Activated CD4-positive, CD25-positive, alpha-beta regulatory T cell treated with anti-CD3 and anti-CD28 coated beads, Interleukin-2, amount 50 U/mL, for 16 hours (primary cell): ENCODE measurements around the gene IFRD2.
"Not testable (repeated sequence)": the region's sequence is repeated elsewhere in the genome, so short reads cannot be mapped to it uniquely, and the experiment has no call there.

Experiments used
- DNase-seq: peaks from one replicate; pipeline ENCODE4 v3.0.0-alpha.2; 2020; ENCODE audit warnings: low read depth, low spot score

The IFRD2 gene

DNA sequence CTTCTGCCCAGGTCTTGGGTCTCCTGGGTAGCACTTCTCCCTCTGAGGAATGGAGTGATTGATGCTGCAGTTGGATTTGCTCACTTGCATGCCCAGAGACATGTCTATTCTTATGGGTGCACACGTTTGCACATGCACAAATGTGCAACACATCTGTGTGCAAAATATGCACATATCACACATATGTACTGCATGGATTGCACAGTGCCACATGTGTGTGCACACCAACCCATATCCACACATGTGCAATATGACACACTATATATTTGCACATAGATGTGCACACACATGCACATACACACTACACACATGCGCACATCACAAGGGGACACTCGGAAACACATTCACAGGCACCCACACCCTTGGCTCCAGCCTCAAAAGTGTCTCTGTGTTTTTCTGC is 24.0 kb downstream of the IFRD2 start:
- no peak for DNase-seq

DNA sequence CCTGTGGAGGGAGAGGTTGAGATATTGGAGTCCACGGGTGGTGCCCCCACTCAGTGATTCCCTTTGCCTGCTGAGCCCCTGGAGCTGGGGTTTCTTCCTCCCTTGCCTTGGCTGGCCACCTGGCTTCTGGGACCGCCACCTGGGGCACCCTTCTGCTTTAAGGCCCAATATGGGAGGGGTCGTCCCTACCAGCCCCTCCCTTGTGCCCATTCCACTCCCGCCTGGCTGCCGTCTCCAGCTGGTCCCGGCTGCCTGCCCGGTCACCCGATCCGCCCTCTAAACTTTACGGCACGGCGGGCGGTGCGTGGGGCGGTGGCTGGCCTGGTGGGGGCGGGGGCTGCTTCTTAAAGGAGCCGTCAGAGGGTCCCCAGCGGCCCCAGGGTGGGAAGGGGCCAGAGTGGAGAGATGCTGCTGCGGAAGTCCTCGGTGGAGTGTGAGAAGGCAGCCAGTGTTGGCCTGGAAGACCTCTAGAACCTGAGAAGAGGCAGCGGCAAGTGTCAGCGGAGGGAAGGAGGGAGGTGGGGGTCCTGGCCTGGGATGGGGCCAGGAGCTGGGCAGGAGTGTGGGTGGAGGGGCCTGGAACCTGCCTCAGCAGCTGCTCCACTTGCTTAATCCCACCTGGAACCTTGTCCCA is 24.8 kb downstream of the IFRD2 start:
- DNase-seq, result no peak

DNA sequence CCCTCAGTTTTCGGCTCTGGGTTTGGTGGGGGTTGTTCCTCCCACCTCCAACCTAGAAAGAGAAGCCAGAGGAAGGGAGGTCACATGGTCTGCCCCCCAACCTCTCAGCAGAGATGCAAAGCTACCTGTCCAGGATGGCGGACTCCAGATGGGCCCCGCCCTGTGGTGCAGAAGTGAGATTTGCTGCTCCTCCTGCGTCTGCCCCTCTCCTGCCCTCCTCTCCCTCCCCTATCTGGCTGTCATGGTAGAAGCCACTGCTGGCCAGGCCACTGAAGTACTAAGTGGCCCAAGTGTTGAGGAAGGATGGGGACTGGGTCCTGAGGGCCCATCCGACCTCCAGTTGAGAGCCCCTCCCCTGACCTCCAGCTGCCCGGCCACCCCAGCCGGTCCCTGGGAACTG is 25.4 kb downstream of the IFRD2 start:
- no peak for DNase-seq

DNA sequence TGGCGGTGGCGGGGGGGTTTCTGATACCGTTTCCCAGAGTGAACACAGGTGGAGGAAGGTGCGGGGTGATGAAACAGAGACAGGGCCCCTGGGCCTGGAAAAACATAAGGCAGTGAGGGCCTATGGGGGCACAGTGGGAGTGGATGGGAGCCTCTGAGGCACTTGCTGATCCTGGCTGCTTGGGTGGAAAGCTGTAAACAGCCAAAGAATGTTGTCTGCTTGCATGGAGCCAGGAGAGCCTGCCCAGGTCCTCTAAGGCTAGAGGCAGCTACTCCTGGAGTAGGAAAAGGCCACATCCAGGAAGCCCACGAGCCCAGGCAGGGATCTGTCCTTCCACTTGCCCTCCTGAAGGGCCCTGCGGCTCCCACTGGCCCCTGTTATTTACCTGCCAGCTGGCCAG is 26.2 kb downstream of the IFRD2 start:
- DNase-seq, result no peak

DNA sequence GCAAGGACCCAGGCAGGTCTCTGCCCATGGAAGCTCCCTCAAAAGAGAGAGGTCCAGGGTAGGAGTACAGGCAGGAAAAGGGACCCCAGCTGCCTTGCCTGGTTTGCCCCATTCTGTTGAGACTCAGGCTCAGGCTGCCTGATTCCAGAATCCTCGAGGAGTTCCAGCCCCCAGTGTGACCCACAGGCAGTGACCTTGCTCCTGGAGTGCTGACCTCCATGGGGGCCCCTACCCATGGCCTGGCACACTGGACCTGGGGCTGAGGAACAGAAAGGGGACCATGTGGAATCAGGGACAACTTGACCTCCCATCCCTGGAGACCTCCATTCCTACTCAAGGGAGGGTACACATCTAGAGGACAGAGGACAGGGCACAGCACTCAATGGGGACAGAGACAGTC is 26.7 kb downstream of the IFRD2 start:
- no peak for DNase-seq

DNA sequence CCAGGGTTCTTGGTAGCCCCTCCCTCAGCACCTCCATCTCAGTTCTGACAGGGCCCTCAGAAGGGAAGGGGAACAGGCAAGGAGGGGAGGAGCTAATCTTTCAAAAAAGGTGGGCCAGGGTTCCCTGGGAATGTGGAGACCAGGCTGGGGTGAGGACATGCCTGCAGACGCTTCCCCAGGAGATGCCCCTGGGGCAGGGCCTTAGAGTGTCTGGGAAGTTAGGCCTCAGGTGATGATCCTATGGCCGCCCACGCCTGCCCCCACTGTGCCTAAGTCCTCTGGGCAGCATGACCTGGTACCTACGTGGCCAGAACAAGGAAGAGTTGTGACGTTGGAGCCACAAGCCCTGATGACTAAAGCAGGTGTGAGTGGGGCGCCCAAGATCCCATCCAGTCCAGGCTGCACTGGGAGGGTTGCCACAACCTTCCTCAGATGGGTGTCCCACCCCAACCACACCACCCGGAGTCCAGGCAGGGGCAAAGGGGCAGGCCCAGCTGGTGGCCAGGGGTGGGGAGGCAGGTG is 27.2 kb downstream of the IFRD2 start:
- no peak for DNase-seq

DNA sequence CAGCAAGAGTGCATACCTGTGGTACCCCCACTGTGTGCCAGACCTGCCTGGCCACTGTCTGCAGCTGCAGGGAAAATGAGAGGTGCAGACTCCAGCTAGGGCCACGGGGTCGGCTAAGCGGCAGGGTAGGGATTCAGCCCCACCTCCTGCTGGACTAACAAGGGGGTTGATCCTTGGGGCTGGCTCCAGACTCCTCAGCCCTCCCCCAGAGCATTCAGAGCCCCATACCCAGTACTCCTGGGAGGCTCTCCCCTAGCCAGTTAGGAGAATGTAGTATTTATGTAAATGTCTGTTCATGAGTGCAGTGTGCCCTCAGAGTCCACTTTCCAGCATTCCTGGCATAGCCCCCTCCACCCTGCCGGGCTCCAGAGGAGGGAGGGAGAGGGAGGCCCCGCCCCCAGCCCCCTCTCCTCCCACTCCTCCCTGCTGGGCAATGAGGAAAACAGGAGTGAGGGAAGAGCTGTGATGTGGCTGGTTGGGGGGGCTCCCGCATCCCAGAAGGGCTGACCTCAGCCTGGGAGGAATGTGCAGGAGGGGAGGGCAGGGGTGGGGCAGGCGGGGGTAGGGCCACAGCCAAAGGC is 27.8 kb downstream of the IFRD2 start:
- no peak for DNase-seq

DNA sequence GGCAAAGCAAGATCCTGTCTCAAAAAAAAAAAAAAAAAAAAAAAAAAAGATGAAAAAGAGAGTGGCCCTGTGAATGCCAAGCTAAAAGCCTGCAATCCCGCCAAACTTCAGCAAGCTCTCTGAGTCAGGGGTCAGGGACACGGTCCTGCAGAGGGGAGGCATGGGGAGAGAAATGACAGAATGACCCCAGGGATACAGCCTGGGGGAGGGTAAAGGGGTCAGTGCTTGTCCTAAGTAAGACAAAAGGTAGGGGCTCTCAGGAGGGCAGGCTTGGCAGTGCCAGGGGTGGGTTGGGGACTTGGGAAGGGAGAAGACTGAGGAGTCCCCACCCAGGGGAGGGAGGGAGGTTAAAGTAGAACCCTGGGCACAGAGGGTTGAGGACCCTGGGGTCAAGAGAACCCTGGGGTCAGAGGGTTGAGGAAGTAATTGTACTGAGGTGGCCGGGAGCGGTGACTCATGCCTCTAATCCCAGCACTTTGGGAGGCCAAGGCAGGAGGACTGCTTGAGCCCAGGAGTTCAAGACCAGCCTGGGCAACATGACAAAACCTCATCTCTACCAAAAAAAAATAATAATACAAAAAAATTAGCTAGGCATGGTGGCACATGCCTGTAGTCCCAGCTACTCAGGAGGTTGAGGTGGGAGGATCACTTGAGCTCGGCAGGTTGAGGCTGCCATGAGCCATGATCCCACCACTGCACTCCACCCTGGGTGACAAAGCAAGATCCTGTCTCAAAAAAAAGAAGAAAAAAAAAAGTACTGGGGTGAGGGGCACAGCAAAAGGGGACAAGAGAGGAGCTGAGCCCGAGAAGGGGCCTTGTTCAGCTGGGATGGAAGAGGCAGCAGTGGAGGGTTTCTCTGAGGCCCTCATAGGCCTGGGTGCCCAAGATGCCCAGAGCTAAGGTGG is 28.5 kb downstream of the IFRD2 start:
- no peak for DNase-seq

DNA sequence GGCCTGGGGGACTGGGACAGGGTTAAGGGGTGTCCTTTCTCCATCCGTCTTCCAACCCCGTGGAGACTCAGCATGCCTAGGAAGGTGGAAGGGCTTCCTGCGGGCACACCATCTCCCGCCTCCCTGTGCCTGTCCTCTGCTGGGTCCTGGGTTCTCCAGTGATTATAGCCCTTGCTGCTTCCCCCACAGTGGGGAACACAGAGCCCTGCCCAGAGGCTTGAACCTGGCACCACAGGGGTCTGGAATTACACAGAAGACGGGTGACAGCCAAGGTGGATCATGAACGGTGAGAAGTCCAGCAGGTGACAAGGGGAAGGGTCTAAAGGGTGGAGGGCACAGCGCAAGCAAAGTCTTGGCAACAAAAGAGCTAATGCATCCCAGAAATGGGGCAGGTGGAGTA is 29.5 kb downstream of the IFRD2 start:
- DNase-seq, result no peak

DNA sequence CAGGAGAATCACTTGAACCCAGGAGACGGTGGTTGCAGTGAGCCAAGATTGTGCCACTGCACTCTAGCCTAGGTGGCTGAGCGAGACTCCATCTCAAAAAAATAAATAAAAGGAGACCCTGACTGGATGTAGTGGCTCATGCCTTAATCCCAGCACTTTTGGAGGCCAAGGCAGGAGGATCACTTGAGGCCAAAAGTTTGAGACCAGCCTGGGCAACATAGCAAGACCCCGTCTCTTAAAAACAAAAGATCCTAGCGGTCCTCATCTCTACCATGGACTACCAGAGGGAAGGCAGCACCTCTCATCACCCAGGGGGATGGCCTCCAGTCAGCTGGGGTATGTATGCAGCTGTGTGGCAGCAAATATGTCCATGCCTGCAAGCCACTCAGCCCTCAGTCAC is 30.0 kb downstream of the IFRD2 start:
- DNase-seq, result not testable (repeated sequence)

DNA sequence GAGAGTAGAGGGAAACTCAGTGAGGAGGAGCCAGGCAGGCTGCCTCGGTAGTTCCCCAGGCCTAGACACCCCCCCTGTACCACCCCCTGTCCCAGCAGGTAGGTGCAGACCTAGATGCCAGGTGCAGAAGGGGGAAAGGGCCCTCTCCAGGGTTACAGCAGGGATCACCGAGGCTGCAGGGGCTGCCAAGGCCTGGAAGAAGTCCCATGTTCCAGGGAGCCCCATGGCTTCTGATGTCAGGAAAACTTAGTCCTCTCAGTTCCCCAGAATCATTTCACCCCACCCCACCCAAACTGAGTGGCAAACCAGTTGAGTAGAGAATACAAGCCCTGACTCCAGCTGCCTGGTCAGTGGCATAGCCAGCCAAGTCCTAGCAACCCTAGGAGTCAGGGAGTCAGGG is 30.7 kb downstream of the IFRD2 start:
- DNase-seq, result no peak

DNA sequence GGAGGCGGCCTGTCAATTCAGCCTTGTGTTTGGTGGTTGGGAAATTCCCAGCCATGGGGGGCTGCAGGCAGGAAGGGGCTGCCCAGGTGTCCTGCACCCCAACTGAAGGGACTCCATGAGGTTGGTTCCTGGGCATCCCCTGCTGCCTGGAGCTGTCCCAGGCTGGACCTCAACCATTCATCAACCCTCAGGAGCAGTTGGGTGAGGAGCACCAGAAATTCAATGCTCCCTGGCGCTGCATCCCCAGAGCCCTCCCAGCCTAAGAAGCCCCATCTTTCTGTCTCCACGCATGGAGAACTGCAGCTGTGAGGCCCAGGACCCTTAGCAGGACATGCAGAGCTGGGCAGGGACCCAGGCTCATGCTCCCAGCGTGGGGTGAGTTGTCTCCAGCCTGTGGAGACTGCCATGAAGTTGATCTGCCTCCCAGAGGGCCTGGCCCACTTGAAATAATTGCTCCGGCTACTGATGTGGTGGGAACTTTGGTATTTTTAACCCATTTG is 31.2 kb downstream of the IFRD2 start:
- no peak for DNase-seq

DNA sequence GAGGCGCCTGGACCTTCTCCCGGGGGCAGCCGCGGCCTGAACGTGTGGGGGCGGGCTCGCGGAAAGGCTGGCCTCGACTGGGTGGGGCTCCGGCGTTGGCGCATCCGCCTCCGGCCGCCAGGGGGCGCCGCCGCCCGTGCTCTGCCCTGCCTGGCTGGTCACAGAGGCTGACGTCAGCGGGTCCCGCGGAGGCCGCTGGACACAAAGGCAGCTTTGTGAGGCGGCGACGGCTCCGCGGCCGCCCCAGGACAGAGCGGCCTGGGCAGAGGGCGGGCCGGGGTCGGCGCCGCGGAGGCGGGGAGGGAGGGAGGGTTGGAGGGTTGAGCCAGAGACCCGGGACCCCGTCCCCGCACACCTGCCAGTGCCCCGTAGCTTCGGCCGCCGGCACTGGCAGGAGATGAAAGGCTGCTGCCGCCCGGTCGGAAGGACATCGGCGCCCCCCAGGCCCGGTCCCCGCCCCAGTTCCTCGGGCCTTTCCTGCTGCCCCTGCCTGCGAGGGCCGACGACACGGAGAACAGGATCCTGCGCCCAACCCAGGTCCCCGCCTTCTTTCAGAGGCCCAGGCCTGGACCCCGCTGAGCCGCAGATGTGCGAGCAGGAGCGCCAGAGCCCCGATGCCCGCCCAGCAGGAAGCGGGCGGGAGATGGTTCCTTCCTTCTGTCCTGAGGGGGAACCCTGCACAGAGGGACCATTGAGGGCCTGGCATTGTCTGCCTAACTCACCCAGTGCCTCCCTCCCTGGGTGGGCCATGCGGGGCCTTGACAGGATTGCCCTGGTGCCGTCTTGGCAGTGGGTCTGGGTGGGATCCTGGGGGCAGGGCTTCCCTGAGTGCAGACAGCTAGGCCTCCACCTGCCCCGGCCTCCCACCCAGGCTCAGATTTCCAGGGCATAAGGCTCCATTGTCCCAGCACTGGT is 31.9 kb downstream of the IFRD2 start:
- peak; percentile 65 for DNase-seq

DNA sequence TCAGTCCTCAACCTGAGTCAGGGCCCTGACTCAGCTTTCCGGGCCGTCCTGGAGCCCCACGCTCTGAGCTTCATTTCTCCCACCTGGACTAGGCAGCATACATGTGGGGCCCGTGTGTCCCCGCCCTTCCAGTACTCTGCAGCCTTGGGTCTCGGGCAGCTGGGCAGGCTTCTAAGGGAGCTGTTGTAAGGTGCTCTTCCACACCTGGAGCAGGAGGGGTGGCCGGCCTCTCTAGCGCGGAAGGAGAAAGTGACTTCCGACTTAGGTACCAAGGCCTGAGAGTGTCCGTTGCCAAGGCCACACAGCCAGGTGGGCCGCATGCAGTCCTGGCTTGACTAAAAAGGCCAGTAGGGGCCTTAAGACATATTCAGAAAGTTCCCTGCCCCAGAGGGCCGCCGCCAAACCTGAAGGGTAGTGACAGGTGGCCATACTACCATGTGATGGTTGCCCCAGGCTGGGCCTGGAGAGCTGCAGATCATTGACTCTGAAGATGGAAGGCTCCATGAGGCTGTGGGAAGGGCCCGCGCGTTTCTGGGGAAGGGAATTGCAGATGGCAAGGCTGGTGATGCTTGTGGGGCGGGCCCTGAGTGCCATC is 32.7 kb downstream of the IFRD2 start:
- DNase-seq, result no peak

DNA sequence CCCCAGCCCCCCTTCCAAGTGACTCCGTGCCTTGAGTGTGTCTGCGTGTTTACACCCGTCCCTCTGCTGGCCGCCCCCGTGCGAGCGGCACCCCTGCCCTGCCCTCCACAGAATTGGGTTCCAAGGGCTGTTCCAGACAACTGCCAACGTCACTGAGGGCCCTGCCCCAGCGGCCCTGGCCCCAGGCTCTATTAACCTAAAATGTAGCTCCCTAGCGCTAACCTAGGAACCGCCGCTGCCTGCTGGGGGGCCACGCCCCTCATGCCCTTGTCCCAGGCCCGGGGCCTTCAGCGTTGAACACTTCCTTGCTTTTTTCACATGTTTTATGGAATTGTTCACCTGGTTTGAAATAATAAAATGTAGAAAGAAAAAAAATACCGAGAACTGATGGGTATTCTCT is 33.2 kb downstream of the IFRD2 start:
- no peak for DNase-seq

DNA sequence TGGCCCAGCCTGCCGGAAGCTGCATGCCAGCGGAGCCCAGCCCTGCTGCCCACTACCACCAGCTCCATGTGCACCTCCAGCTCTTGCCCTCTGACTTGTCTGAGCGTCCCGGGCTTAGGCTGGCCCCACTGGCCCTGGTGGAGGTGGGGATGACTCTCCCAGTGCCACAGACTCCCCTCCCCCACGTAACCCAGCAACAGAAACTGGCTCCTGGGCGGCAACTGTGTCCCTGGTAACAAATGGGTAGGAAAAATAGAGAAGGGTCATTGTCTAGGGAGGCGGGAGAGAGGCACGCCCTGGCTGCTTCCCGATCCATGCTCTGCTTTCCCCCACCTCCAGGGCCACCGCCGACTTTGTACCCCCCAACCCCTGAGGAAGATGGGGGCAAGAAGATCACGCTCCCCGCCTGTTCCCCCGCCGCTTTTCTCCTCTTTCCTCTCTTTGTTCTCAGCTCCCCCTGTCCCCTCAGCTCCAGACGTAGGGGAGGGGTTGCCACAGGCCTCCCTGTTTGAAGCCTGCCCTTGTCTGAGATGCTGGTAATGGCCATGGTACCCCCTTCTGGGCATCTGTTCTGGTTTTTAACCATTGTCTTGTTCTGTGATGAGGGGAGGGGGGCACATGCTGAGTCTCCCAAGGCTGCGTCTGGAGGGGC is 34.1 kb downstream of the IFRD2 start:
- no peak for DNase-seq

DNA sequence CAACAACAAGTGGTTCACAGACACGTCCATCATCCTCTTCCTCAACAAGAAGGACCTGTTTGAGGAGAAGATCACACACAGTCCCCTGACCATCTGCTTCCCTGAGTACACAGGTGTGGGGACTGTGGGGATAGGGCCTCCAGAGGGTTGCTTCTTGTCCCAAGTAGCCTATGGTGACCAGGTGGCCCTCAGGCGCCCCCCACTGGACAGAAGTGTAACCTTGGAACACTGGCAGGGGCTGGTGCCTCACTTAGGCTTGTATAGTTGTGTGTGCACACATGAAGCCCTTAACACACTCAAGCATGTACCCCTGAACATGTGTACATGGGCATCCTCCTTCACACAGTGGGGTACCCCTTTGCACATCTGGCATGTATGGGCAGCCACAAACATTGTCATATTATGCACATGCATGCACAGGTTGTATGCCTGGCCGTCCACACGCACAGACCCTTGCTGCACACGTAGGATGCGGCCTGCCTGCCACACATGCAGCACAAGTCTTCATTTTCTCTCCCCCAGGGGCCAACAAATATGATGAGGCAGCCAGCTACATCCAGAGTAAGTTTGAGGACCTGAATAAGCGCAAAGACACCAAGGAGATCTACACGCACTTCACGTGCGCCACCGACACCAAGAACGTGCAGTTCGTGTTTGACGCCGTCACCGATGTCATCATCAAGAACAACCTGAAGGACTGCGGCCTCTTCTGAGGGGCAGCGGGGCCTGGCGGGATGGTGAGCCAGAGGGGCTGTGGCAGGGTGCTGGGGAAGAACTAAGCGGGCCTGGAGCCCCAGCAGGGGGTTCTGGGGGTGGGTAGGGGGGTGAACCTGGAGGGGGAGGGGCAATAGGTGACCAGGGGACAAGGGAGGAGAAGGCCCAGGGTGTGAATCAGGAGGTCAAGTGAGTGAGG is 35.0 kb downstream of the IFRD2 start:
- no peak for DNase-seq

DNA sequence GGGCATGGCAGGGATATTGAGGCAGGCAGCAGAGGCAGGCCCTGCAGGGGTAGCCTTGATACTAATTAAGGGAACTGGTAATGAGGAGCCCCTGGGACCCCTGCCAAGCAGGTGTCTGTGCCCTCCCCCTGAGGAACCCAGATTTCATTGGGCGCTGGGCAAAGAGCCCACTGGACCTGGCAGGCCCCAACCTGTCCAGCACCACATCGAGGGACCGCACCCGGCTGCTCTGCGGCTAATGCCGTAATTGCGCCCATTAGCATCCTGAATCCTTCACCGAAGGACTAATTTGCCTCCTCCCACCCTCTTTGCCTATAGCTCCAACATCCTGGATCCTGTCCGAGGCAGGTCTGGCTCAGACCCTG is 37.0 kb downstream of the IFRD2 start:
- no peak for DNase-seq

DNA sequence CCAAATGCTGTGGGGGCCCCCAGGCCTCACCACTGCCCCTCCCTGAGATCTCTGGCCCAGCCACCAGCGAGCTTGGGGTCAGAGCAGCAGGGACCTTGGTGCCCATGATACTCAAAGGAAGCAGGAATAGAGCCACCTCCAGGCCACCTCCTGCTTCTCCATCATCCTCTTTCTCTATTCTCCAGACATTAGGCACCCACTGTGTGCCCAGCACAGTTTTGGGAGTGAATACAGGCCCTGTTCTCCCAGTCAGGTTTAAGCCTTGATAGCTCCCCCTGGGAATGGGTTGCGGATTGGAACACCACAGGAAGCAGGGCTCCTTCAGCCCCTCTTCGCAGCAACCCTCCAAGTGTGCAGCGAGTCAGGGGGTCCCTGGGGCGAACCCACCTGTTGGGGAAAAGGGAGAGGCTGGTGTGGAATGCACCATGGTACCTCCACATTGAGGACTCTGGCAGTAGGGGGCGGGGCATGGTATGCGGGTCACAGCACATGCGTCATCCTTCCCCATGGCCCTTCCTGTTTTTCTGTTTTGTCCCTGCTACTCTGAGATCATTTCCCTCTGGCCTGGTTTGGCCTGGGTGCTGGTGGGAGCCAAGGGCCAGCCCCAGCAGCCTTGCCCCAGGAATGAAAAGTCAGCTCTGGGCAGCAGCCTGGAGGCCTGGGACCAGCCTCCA is 37.5 kb downstream of the IFRD2 start:
- DNase-seq, result no peak
